GM06990 (cell line): ENCODE measurements around the gene GPATCH8.
"Not testable (repeated sequence)": the region's sequence is repeated elsewhere in the genome, so short reads cannot be mapped to it uniquely, and the experiment has no call there.

Experiments used
- DNase-seq: peaks from one replicate; pipeline ENCODE4 v3.0.0-alpha.2; 2011; ENCODE audit not compliant: insufficient read length; ENCODE audit errors: extremely low read depth
- H3K27me3 ChIP-seq: replicated peaks from 2 replicates; pipeline ENCODE4 v1.6.0; 2011; ENCODE audit warnings: low read length; ENCODE audit not compliant: control insufficient read depth, insufficient read depth
- H3K36me3 ChIP-seq: 2 replicates; pipeline ENCODE4 v1.5.1; 2011; ENCODE audit warnings: low read length; ENCODE audit not compliant: control insufficient read depth, insufficient read depth
- H3K4me3 ChIP-seq: replicated peaks from 2 replicates; pipeline ENCODE4 v1.5.1; 2011; ENCODE audit warnings: low read depth, mild to moderate bottlenecking, control low read depth, low read length
- TF ChIP-seq, protein P1 (sequence below): IDR thresholded peaks from 2 replicates; pipeline ENCODE4 v1.5.1; 2011; ENCODE audit warnings: low read length, control low read depth, mild to moderate bottlenecking, inconsistent platforms; ENCODE audit not compliant: insufficient read depth, poor library complexity, severe bottlenecking

Gene GPATCH8

GRCh38 chr17:44539673-44540072 lies 36.5 kb upstream of the GPATCH8 start:
- H3K27me3 ChIP-seq: no peaks in the 10 kb centered on the region
- DNase-seq: no peak
- no peak overlapping the region for H3K4me3 ChIP-seq
- TF ChIP-seq, protein P1, sequence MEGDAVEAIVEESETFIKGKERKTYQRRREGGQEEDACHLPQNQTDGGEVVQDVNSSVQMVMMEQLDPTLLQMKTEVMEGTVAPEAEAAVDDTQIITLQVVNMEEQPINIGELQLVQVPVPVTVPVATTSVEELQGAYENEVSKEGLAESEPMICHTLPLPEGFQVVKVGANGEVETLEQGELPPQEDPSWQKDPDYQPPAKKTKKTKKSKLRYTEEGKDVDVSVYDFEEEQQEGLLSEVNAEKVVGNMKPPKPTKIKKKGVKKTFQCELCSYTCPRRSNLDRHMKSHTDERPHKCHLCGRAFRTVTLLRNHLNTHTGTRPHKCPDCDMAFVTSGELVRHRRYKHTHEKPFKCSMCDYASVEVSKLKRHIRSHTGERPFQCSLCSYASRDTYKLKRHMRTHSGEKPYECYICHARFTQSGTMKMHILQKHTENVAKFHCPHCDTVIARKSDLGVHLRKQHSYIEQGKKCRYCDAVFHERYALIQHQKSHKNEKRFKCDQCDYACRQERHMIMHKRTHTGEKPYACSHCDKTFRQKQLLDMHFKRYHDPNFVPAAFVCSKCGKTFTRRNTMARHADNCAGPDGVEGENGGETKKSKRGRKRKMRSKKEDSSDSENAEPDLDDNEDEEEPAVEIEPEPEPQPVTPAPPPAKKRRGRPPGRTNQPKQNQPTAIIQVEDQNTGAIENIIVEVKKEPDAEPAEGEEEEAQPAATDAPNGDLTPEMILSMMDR: no peak
- H3K36me3 ChIP-seq: no peaks in the 10 kb centered on the region

DNA sequence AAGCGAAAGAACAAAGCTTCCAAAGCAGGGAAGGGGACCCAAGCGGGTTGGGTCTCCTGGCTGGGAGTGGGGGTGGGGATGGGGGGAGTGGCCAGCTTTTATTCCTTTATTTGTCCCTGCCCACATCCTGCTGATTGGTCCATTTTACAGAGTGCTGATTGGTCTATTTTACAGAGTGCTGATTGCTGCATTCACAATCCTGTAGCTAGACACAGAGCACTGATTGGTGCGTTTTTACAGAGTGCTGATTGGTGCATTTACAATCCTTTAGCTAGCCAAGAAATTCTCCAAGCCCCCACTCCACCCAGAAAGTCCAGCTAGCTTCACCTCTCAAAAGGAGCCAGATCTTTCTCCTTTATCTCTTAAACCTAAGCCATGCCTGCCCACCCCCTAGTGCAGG lies 34.7 kb upstream of the GPATCH8 start:
- not testable (repeated sequence) for H3K36me3 ChIP-seq, H3K27me3 ChIP-seq

GRCh38 chr17:44536090-44536953 lies 33.1 kb upstream of the GPATCH8 start:
- no peaks in the 10 kb centered on the region for H3K36me3 ChIP-seq
- no peak for DNase-seq
- TF ChIP-seq, protein P1: no peak
- no peaks in the 10 kb centered on the region for H3K27me3 ChIP-seq
- H3K4me3 ChIP-seq: no peak overlapping the region

More for the DNA sequence above, 34.7 kb upstream of the GPATCH8 start:
- H3K4me3 ChIP-seq, DNase-seq: not testable (repeated sequence)

DNA sequence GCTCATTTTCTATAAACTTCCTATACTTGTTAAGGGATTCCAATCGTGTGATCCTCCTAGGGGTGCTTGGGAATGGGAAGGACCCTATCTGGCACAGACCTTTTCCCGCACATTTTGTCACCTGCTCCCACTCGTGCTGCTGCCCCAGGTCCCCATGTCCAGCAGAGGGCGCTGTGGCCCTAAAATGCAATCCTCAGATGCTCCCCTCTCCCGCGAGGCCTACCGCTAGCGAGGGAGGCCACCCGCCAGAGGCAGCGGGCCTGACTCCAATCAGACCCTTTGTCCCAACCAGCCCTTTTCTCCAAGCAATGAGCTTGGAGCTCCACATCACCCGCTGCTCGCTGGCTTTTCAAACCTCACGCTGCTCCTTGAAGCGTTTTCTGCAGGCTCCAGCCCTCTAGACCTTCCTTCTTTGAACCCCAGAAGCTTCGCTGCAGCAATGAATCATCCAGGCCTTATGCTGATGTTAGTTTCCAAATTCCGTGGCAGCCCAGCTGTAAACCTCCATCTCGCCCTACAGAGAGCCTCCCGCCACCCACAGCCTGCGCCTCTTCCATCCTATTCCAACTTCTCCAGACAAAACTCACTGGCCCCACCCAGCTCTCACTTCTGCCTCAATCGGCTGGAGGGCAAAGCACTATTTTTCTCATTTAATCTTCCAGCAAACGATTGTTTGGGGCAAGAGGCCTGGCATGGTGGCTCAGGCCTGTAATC lies 30.5 kb upstream of the GPATCH8 start:
- peak; percentile 75 for DNase-seq
- Histone ChIP-seq H3K27me3 (no peaks in the 10 kb centered on the region), H3K36me3 (no peaks in the 10 kb centered on the region), H3K4me3 (no peak overlapping the region)
- TF ChIP-seq, protein P1: peak; percentile 98

DNA sequence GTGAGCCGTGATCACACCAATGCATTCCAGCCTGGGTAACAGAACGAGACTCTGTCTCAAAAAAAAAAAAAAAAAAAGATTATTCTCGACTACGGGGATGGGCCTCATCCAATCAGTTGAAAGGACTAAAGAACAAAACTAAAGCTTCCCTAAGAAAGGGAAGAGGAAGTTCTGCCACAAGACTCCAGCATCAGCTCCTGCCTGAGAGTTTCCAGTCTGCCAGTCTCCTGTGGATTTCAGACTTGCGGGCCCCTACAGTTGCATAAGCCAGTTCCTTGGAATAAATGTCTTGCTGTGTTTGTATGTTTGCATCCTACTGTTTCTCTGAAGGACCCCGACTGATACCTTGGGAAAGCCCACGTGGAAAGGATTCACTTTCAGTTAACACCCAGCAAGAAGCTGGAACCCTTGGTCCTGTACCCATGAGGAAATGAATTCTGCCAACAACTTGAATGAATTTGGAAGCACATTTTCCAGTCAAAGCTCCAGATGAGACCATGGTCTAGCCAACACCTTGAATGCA lies 27.8 kb upstream of the GPATCH8 start:
- DNase-seq: no peak
- Histone ChIP-seq H3K4me3 (no peak overlapping the region), H3K36me3 (no peaks in the 10 kb centered on the region), H3K27me3 (no peaks in the 10 kb centered on the region)
- TF ChIP-seq, protein P1: no peak

DNA sequence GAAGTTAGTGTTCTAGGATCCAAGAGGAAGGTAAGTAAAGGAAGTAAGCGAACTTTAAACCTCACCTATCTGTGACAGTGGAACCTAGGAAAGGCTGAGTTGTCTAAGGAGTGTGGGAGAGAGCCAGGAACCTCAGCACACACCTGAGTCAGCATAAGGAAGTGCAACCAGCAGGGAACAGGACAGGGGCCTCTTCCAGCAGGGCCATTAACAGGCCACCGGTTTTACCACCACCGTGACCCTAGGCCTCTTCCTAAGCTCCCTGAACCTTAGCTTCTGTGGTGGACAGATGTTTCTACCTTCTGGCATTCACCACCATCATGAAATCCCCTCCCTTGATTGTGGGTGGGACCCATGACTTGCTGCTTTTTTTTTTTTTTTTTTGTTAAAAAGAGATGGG lies 26.7 kb upstream of the GPATCH8 start:
- DNase-seq: no peak
- TF ChIP-seq, protein P1: no peak
- Histone ChIP-seq H3K4me3 (no peak overlapping the region), H3K27me3 (no peaks in the 10 kb centered on the region), H3K36me3 (no peaks in the 10 kb centered on the region)
